Endothelial cell of umbilical vein (primary cell): ENCODE measurements around the gene UBAP2L. TPM values are rescaled to one million over a fixed set of nuclear protein-coding genes. Genes with fewer than 3 reads are reported as not detected.

ENCODE experiments used
- BruUV-seq: library from RNA; stranded (reverse); fragments of 400-500 nt; replicated peaks from 2 replicates; lab custom pipeline; 2021; lab: Mats Ljungman, UMichigan
- CTCF ChIA-PET: fragments of 300-600, 350-600 bp; sonication (Branson Sonifier 250); formaldehyde crosslinking; loops from one replicate; lab custom pipeline; 2021; ENCODE audit warnings: antibody characterized with exemption, inconsistent platforms; lab: Charles Lee
- POLR2A ChIA-PET: fragments of 300-600, 350-600 bp; sonication (Branson Sonifier 250); formaldehyde crosslinking; loops from one replicate; lab custom pipeline; 2021; ENCODE audit warnings: antibody characterized with exemption, inconsistent platforms; lab: Charles Lee
- DNase-seq: peaks from one replicate; pipeline ENCODE4 v3.0.0-alpha.2; 2011; ENCODE audit warnings: low read depth, low spot score
- FAIRE-seq: peaks from 2 replicates; lab custom pipeline; 2011; peaks lifted over from hg19 to GRCh38; lab: Jason Lieb, UNC
- H2AFZ ChIP-seq: 2 replicates; pipeline ENCODE4 v1.6.0; 2012; ENCODE audit warnings: low read depth, low read length, control low read depth, inconsistent platforms
- H3K27ac ChIP-seq: 2 replicates; pipeline ENCODE4 v1.5.1; 2011; ENCODE audit warnings: low read depth, mild to moderate bottlenecking, control low read depth, low read length, moderate library complexity; ENCODE audit not compliant: insufficient read depth
- H3K27me3 ChIP-seq, 2 experiments: 2 replicates each; pipeline versions ENCODE4 v1.6.0 to v1.6.1; 2011; ENCODE audit warnings: low read length in 2 of 2, mixed read lengths in 1 of 2; ENCODE audit not compliant: control insufficient read depth in 2 of 2, insufficient read depth in 2 of 2
- H3K36me3 ChIP-seq, 2 experiments: 2 replicates in 1 of 2; 3 replicates in 1 of 2; pipeline ENCODE4 v1.5.1; 2011; ENCODE audit warnings: low read length in 2 of 2, mild to moderate bottlenecking in 1 of 2, moderate library complexity in 1 of 2; ENCODE audit not compliant: control insufficient read depth in 2 of 2, insufficient read depth in 2 of 2; ENCODE audit errors: extremely low read depth in 1 of 2
- H3K4me1 ChIP-seq: 3 replicates; pipeline ENCODE4 v1.5.1; 2011; ENCODE audit warnings: mild to moderate bottlenecking, low read length; ENCODE audit not compliant: control insufficient read depth, insufficient read depth; ENCODE audit errors: extremely low read depth
- H3K4me2 ChIP-seq: 2 replicates; pipeline ENCODE4 v1.6.1; 2011; ENCODE audit warnings: low read length, control low read depth, mixed read lengths; ENCODE audit not compliant: insufficient read depth
- H3K4me3 ChIP-seq, 3 experiments: fragments of 200-600 bp in 1 of 3; sonication (generic), shearing (Covaris generic) in 1 of 3; replicated peaks in 1 of 3; 2 replicates each; pipeline ENCODE4 v1.5.1; 2011 to 2016; ENCODE audit warnings: control low read depth in 3 of 3, low read length in 3 of 3, mild to moderate bottlenecking in 2 of 3, inconsistent platforms in 1 of 3, low read depth in 1 of 3, moderate library complexity in 1 of 3; ENCODE audit not compliant: insufficient read depth in 1 of 3
- H3K79me2 ChIP-seq: 2 replicates; pipeline ENCODE4 v1.6.0; 2012; ENCODE audit warnings: low read length, inconsistent platforms; ENCODE audit not compliant: control insufficient read depth, insufficient read depth
- H3K9ac ChIP-seq: replicated peaks from 2 replicates; pipeline ENCODE3; 2011; ENCODE audit warnings: low read length, control low read depth; ENCODE audit not compliant: insufficient read depth; ENCODE audit errors: extremely low read depth
- H3K9me1 ChIP-seq: replicated peaks from 3 replicates; pipeline ENCODE4 v1.6.0; 2011; ENCODE audit warnings: mild to moderate bottlenecking, low read length; ENCODE audit not compliant: control insufficient read depth, insufficient read depth; ENCODE audit errors: extremely low read depth
- H3K9me3 ChIP-seq: replicated peaks from 2 replicates; pipeline ENCODE4 v1.5.1; 2012; ENCODE audit warnings: low read length, inconsistent platforms; ENCODE audit not compliant: control insufficient read depth, insufficient read depth
- H4K20me1 ChIP-seq: replicated peaks from 2 replicates; pipeline ENCODE3; 2011; ENCODE audit warnings: mild to moderate bottlenecking, low read length; ENCODE audit not compliant: control insufficient read depth, insufficient read depth; ENCODE audit errors: extremely low read depth
- CTCF ChIP-seq, 2 donors: IDR thresholded peaks; 1 replicate in 1 of 2; 2 replicates in 1 of 2; pipeline ENCODE4 v1.5.1; 2011; ENCODE audit warnings: low read length in 2 of 2, mild to moderate bottlenecking in 2 of 2, moderate library complexity in 2 of 2, control low read depth in 1 of 2, inconsistent platforms in 1 of 2, low read depth in 1 of 2; ENCODE audit not compliant: insufficient read depth in 1 of 2; ENCODE audit errors: extremely low read depth in 1 of 2
- FOS ChIP-seq: IDR thresholded peaks from 2 replicates; pipeline ENCODE4 v1.6.1; 2011; ENCODE audit warnings: mild to moderate bottlenecking, low read length, moderate library complexity, borderline replicate concordance; ENCODE audit not compliant: insufficient read depth
- JUN ChIP-seq: IDR thresholded peaks from 2 replicates; pipeline ENCODE4 v1.6.1; 2011; ENCODE audit warnings: borderline replicate concordance, low read depth; ENCODE audit not compliant: insufficient read length, insufficient read depth
- MYC ChIP-seq: IDR thresholded peaks from one replicate; pipeline ENCODE4 v1.6.1; 2011; ENCODE audit warnings: mild to moderate bottlenecking, low read depth, low read length
- POLR2A ChIP-seq: IDR thresholded peaks from 2 replicates; pipeline ENCODE4 v1.6.1; 2012; ENCODE audit warnings: low read depth, mild to moderate bottlenecking, control low read depth, low read length
- dilution Hi-C: fragments of 300-500 bp; cut with MboI; formaldehyde crosslinking; loops from one replicate; pipeline ENCODE4 v1.15.0; 2019; ENCODE audit warnings: low sequenced_read_pairs; ENCODE audit not compliant: extremely low pct_ligation_motif_present
- intact Hi-C: fragments of 100-400 bp; cut with micrococcal nuclease; formaldehyde crosslinking; loops from one replicate; pipeline ENCODE4 v1.10.0; 2022
- polyA plus RNA-seq, 4 experiments: library from polyadenylated mRNA; depleted of rRNA in 3 of 4; stranded (reverse) in 3 of 4; unstranded in 1 of 4; fragments of >200 nt; gene quantifications; 2 replicates each; pipeline versions ENCODE4 v1.2.1 to v1.2.3, GENCODE V29; 2011 to 2012; ENCODE audit warnings: missing spikeins in 1 of 4
- total RNA-seq: library from RNA; stranded (reverse); gene quantifications from 2 replicates; pipeline ENCODE4 v1.2.3, GENCODE V29; 2021
- TF ChIP-seq, protein P1 (sequence below): IDR thresholded peaks from 2 replicates; pipeline ENCODE4 v1.6.1; 2011; ENCODE audit not compliant: insufficient read depth, insufficient read length

UBAP2L gene
- total and polyA plus RNA-seq, 2 donors (not counting 3 experiments of a cell fraction or from before 2014, with no cell fraction given), result 229 to 280 TPM

GRCh38 chr1:154191990-154192461 lies 28.7 kb upstream of the UBAP2L start, which contains the start of gene TPM3:
TSS of gene TPM3 (minus strand) at chr1:154192100. CDS start at chr1:154192018, 82 bp downstream.
- ChIA-PET POLR2A (interaction anchor here (1.8 kb wide), 1 partner anchor 10 kb away, joined by 5 read pairs; no protein-coding TSS in a partner anchor), CTCF (interaction anchor here (1.3 kb wide), 1 partner anchor 143 kb away, joined by 6 read pairs; no protein-coding TSS in a partner anchor)
- intact Hi-C loops (loop anchor here (10.0 kb wide), 1 partner anchor 283 kb away; no protein-coding TSS in a partner anchor), dilution Hi-C loops (no loop called here)
- peak within 1 kb of the TSS; percentile 11 for H2AFZ ChIP-seq
- FAIRE-seq, result peak; percentile 53
- peak; percentile 81 for DNase-seq
- H3K4me1 ChIP-seq, result peaks cover 23% of the 10 kb centered on the region
- peaks cover 13 to 14% of the 10 kb centered on the region in 2 experiments for H3K27me3 ChIP-seq
- H3K9me3 ChIP-seq, result no peaks in the 10 kb centered on the region
- peak within 1 kb of the TSS; percentile 38 for H3K4me2 ChIP-seq
- H3K36me3 ChIP-seq, result no peaks in the 10 kb centered on the region
- no peak within 1 kb of the TSS for H3K4me3 ChIP-seq
- no peaks in the 10 kb centered on the region for H3K9me1 ChIP-seq
- H4K20me1 ChIP-seq, result no peaks in the 10 kb centered on the region
- H3K27ac ChIP-seq, result peak within 1 kb of the TSS; percentile 5
- TF ChIP-seq CTCF (IDR thresholded peaks at IDR 0.05; ENCODE audit: extremely low read depth in 1 of 2, insufficient read depth in 1 of 2, low read depth in 1 of 2, low read length in 2 of 2) (no peak), MYC (no peak), JUN (peak; percentile 23), FOS (no peak), POLR2A (no peak)
- TF ChIP-seq, protein P1, sequence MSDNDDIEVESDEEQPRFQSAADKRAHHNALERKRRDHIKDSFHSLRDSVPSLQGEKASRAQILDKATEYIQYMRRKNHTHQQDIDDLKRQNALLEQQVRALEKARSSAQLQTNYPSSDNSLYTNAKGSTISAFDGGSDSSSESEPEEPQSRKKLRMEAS, result no peak
- no peaks in the 10 kb centered on the region for H3K79me2 ChIP-seq
- BruUV-seq, result no TSS peak
- H3K9ac ChIP-seq, result no peak within 1 kb of the TSS
